H9 (cell line): ENCODE data around the gene XXYLT1. TPM values are rescaled to one million over a fixed set of nuclear protein-coding genes. Genes with fewer than 3 reads are reported as not detected.

Experiments used
- DNase-seq: peaks from one replicate; pipeline ENCODE4 v3.0.0-alpha.2; 2017
- H2AFZ ChIP-seq: one replicate; pipeline ENCODE4 v1.6.1; 2013; ENCODE audit warnings: mild to moderate bottlenecking, low read length, control low read depth, moderate library complexity
- H2AK5ac ChIP-seq: 2 replicates; pipeline ENCODE4 v1.6.1; 2013; ENCODE audit warnings: low read length, control low read depth, mixed read lengths; ENCODE audit not compliant: insufficient read length
- H2BK120ac ChIP-seq: one replicate; pipeline ENCODE4 v1.6.1; 2013; ENCODE audit warnings: low read depth, mild to moderate bottlenecking, low read length, control low read depth, inconsistent platforms; ENCODE audit not compliant: poor library complexity, severe bottlenecking
- H2BK12ac ChIP-seq: 2 replicates; pipeline ENCODE4 v1.6.1; 2013; ENCODE audit warnings: low read length, control low read depth, mixed read lengths, low read depth; ENCODE audit not compliant: insufficient read length
- H2BK15ac ChIP-seq: 2 replicates; pipeline ENCODE4 v1.6.1; 2013; ENCODE audit warnings: low read depth, low read length, control low read depth
- H2BK20ac ChIP-seq: one replicate; pipeline ENCODE4 v1.6.1; 2013; ENCODE audit warnings: low read depth, mild to moderate bottlenecking, low read length, control low read depth, inconsistent platforms; ENCODE audit not compliant: poor library complexity, severe bottlenecking
- H2BK5ac ChIP-seq: 2 replicates; pipeline ENCODE4 v1.6.1; 2013; ENCODE audit warnings: low read length, control low read depth, mixed read lengths; ENCODE audit not compliant: insufficient read length
- H3K14ac ChIP-seq: 2 replicates; pipeline ENCODE4 v1.6.1; 2013; ENCODE audit warnings: low read length, control low read depth; ENCODE audit not compliant: insufficient read depth
- H3K18ac ChIP-seq: 2 replicates; pipeline ENCODE4 v1.6.1; 2013; ENCODE audit warnings: low read depth, mild to moderate bottlenecking, mixed read lengths, low read length, control low read depth; ENCODE audit not compliant: insufficient read length
- H3K23ac ChIP-seq: 2 replicates; pipeline ENCODE4 v1.6.1; 2013; ENCODE audit warnings: low read length, control low read depth, mixed read lengths, low read depth; ENCODE audit not compliant: insufficient read length
- H3K23me2 ChIP-seq: 2 replicates; pipeline ENCODE4 v1.6.1; 2013; ENCODE audit warnings: low read depth, mild to moderate bottlenecking, mixed read lengths, low read length, control low read depth; ENCODE audit not compliant: insufficient read length, poor library complexity, severe bottlenecking
- H3K27ac ChIP-seq: 2 replicates; pipeline ENCODE4 v1.5.1; 2013; ENCODE audit warnings: low read length, control low read depth, mixed read lengths, low read depth; ENCODE audit not compliant: insufficient read length
- H3K27me3 ChIP-seq: 2 replicates; pipeline ENCODE4 v1.6.1; 2013; ENCODE audit warnings: low read length, control low read depth, inconsistent platforms; ENCODE audit not compliant: insufficient read depth
- H3K4ac ChIP-seq: 2 replicates; pipeline ENCODE4 v1.6.1; 2013; ENCODE audit warnings: low read depth, mild to moderate bottlenecking, control low read depth, inconsistent platforms, low read length, moderate library complexity
- H3K4me1 ChIP-seq: 2 replicates; pipeline ENCODE4 v1.6.1; 2013; ENCODE audit warnings: low read length, control low read depth, inconsistent platforms; ENCODE audit not compliant: insufficient read depth
- H3K4me2 ChIP-seq: 2 replicates; pipeline ENCODE4 v1.6.1; 2013; ENCODE audit warnings: low read length, control low read depth, mixed read lengths; ENCODE audit not compliant: insufficient read length, insufficient read depth
- H3K56ac ChIP-seq: 2 replicates; pipeline ENCODE4 v1.6.1; 2013; ENCODE audit warnings: low read depth, mild to moderate bottlenecking, mixed read lengths, low read length, control low read depth; ENCODE audit not compliant: insufficient read length
- H3K79me1 ChIP-seq: 2 replicates; pipeline ENCODE4 v1.6.1; 2013; ENCODE audit warnings: low read depth, mild to moderate bottlenecking, moderate library complexity, low read length, control low read depth, inconsistent platforms; ENCODE audit not compliant: insufficient read depth, poor library complexity, severe bottlenecking
- H3K79me2 ChIP-seq: 2 replicates; pipeline ENCODE4 v1.6.1; 2013; ENCODE audit warnings: low read length, control low read depth, inconsistent platforms; ENCODE audit not compliant: insufficient read depth
- H3K9ac ChIP-seq: 2 replicates; pipeline ENCODE4 v1.6.1; 2013; ENCODE audit warnings: low read length, control low read depth, mixed read lengths; ENCODE audit not compliant: insufficient read length; ENCODE audit errors: extremely low read depth
- H3K9me3 ChIP-seq: one replicate; pipeline ENCODE4 v1.6.1; 2013; ENCODE audit warnings: low read depth, low read length, inconsistent platforms; ENCODE audit not compliant: control insufficient read depth
- H3T11ph ChIP-seq: one replicate; pipeline ENCODE4 v1.6.1; 2013; ENCODE audit warnings: mild to moderate bottlenecking, low read length, control low read depth, inconsistent platforms
- H4K20me1 ChIP-seq: one replicate; pipeline ENCODE4 v1.6.1; 2013; ENCODE audit not compliant: control insufficient read depth, insufficient read length, insufficient read depth
- H4K5ac ChIP-seq: 2 replicates; pipeline ENCODE4 v1.6.1; 2013; ENCODE audit warnings: low read depth, mild to moderate bottlenecking, mixed read lengths, low read length, control low read depth; ENCODE audit not compliant: insufficient read length
- H4K8ac ChIP-seq: replicated peaks from 2 replicates; pipeline ENCODE4 v1.6.1; 2013; ENCODE audit warnings: low read length, control low read depth, mixed read lengths, low read depth; ENCODE audit not compliant: insufficient read length
- H4K91ac ChIP-seq: 2 replicates; pipeline ENCODE4 v1.6.1; 2013; ENCODE audit warnings: low read depth, mild to moderate bottlenecking, moderate library complexity, mixed read lengths, low read length, control low read depth; ENCODE audit not compliant: insufficient read length
- H3K27ac Mint-ChIP-seq, 3 experiments: 2 replicates in 2 of 3; 3 replicates in 1 of 3; pipeline ENCODE4 v1.8.0; 2020 to 2021; ENCODE audit warnings: mixed read lengths in 3 of 3, mild to moderate bottlenecking in 1 of 3, moderate library complexity in 1 of 3
- H3K27me3 Mint-ChIP-seq: 2 replicates; pipeline ENCODE4 v1.8.0; 2021; ENCODE audit warnings: low read depth, mild to moderate bottlenecking, moderate library complexity, mixed read lengths
- H3K36me3 Mint-ChIP-seq, 3 experiments: 2 replicates in 2 of 3; 3 replicates in 1 of 3; pipeline ENCODE4 v1.8.0; 2020 to 2021; ENCODE audit warnings: low read depth in 3 of 3, mixed read lengths in 3 of 3; ENCODE audit not compliant: insufficient read depth in 1 of 3
- H3K4me1 Mint-ChIP-seq, 2 experiments: 2 replicates each; pipeline ENCODE4 v1.8.0; 2020; ENCODE audit warnings: mixed read lengths in 2 of 2
- H3K4me3 Mint-ChIP-seq, 2 experiments: 2 replicates in 1 of 2; 3 replicates in 1 of 2; pipeline ENCODE4 v1.8.0; 2020 to 2021; ENCODE audit warnings: mild to moderate bottlenecking in 2 of 2, mixed read lengths in 2 of 2, moderate library complexity in 1 of 2
- H3K9me3 Mint-ChIP-seq, 2 experiments: 2 replicates in 1 of 2; 3 replicates in 1 of 2; pipeline ENCODE4 v1.8.0; 2020; ENCODE audit warnings: mild to moderate bottlenecking in 2 of 2, mixed read lengths in 2 of 2, moderate library complexity in 1 of 2
- CTCF ChIP-seq: fragments of 200-600 bp; sonication (generic); conservative IDR thresholded peaks from 3 replicates; pipeline ENCODE4 v1.8.0; 2021; ENCODE audit warnings: antibody characterized with exemption, mild to moderate bottlenecking
- WGBS: extraction: QIAGEN DNeasy Blood & Tissue Kit; methylation state at CpG from one replicate; pipeline ENCODE4 v1.1.7; 2013; ENCODE audit warnings: missing lambda C conversion rate, low lambda C conversion rate, mixed read lengths; ENCODE audit not compliant: insufficient read length; ENCODE audit errors: extremely low coverage; 5-methylcytosine and 5-hydroxymethylcytosine counted together
- total RNA-seq: library from RNA; stranded (reverse); gene quantifications from 2 replicates; pipeline ENCODE4 v1.2.1, GENCODE V29; 2021

Gene XXYLT1
- total RNA-seq, 1 experiment from 2014 or later = 22.7 TPM

- H3K4me1 ChIP-seq = no peaks in the 10 kb centered on the region; the same call in 1 of the 2 replicates
- H3T11ph ChIP-seq = no peak overlapping the region
- no peaks in the 10 kb centered on the region for H3K27me3 ChIP-seq
- no peak overlapping the region for H2BK12ac ChIP-seq
- no peak overlapping the region for H3K56ac ChIP-seq
- H2BK15ac ChIP-seq = no peak overlapping the region
- H3K4ac ChIP-seq = no peak overlapping the region
- H3K23me2 ChIP-seq = peaks cover 4% of the 10 kb centered on the region
- H3K27me3 Mint-ChIP-seq = peaks cover 1% of the 10 kb centered on the region
- H2BK20ac ChIP-seq = no peak overlapping the region
- no peak overlapping the region for H4K91ac ChIP-seq
- H4K20me1 ChIP-seq = no peaks in the 10 kb centered on the region
- no peak overlapping the region; a peak in 1 of 7 replicates for H3K27ac Mint-ChIP-seq
- H3K4me1 Mint-ChIP-seq = peaks cover 42 to 52% of the 10 kb centered on the region in 2 experiments
- no peak overlapping the region for H3K9ac ChIP-seq
- H2AK5ac ChIP-seq = no peak overlapping the region
- no peak for TF ChIP-seq CTCF
- no peaks in the 10 kb centered on the region; a peak in 2 of 5 replicates for H3K9me3 Mint-ChIP-seq
- no peak overlapping the region for H2AFZ ChIP-seq
- no peak overlapping the region for H3K4me2 ChIP-seq
- no peaks in the 10 kb centered on the region for H3K9me3 ChIP-seq
- H3K4me3 Mint-ChIP-seq = no peak overlapping the region
- no peaks in the 10 kb centered on the region for H3K79me2 ChIP-seq
- no peak overlapping the region for H4K5ac ChIP-seq
- no peak overlapping the region for H4K8ac ChIP-seq
- no peak overlapping the region for H3K27ac ChIP-seq
- H3K18ac ChIP-seq = no peak overlapping the region
- H3K23ac ChIP-seq = no peak overlapping the region
- H3K14ac ChIP-seq = no peak overlapping the region
- H3K79me1 ChIP-seq = no peaks in the 10 kb centered on the region
- WGBS = no CpG with 5 or more reads among the region's 5 CpGs
- H3K36me3 Mint-ChIP-seq = peaks cover 0 to 4% (median 0%) of the 10 kb centered on the region in 3 experiments; a peak in 5 of 7 replicates
- no peak overlapping the region for H2BK5ac ChIP-seq
- H2BK120ac ChIP-seq = no peak overlapping the region
- DNase-seq = no peak
Observed at GRCh38 chr3:195084746-195085145, 186.2 kb downstream of the XXYLT1 start.
